T-helper 1 cell (primary cell): ENCODE results near the gene MYORG.

Experiments
- DNase-seq, 5 donors: peaks; one replicate each; pipeline ENCODE4 v3.0.0-alpha.2; 2012 to 2020

MYORG gene

GRCh38 chr9:34332076-34332964, 44.4 kb downstream of the MYORG start:
- DNase-seq, result peak in 1 of 5 donors; percentile 12

- DNase-seq, result no peak
Observed at GRCh38 chr9:34331196-34331595, 45.5 kb downstream of the MYORG start.

GRCh38 chr9:34328987-34329832, 47.5 kb downstream of the MYORG start, which contains the start of the genes KIF24 and NUDT2:
TSS of gene KIF24 (minus strand) at chr9:34329268. CDS start at chr9:34311346, 17,922 bp downstream.
TSS of gene NUDT2 (plus strand) at chr9:34329569. CDS start at chr9:34339040, 9,471 bp downstream.
- peak; percentile 91 to 100 (median 95) for DNase-seq

GRCh38 chr9:34328500-34328986, 48.2 kb downstream of the MYORG start:
- DNase-seq, result no peak

GRCh38 chr9:34326690-34327089, 50.0 kb downstream of the MYORG start:
- DNase-seq, result no peak

GRCh38 chr9:34322899-34323591, 53.7 kb downstream of the MYORG start:
- no peak for DNase-seq

- no peak for DNase-seq
Observed at GRCh38 chr9:34321451-34321850, 55.2 kb downstream of the MYORG start.

GRCh38 chr9:34318163-34318790, 58.4 kb downstream of the MYORG start:
- no peak for DNase-seq

- DNase-seq, result no peak
Observed at GRCh38 chr9:34317436-34317835, 59.3 kb downstream of the MYORG start.
